ENCODE measurements around the gene FBXO42. TPM values are rescaled to one million over a fixed set of nuclear protein-coding genes. Genes with fewer than 3 reads are reported as not detected.
A peak's percentile ranks its signal among the peaks of the same experiment; 100 is the strongest.

The FBXO42 gene
- total and polyA plus RNA-seq, 2 of the 13 experiments (the other 11 are each of a cell fraction or from before 2014, with no cell fraction given): 7.6 to 17.5 TPM

GRCh38 chr1:16366722-16367257 is 14.5 kb upstream of the FBXO42 start, which contains the start of gene SZRD1 (continued):
- TF ChIP-seq ZNF609 (CRISPR knock-in tag; IDR thresholded peaks at IDR 0.05; ENCODE audit: borderline replicate concordance) (no peak), ZNF460 (CRISPR knock-in tag; IDR thresholded peaks at IDR 0.05; ENCODE audit: borderline replicate concordance) (no peak), ZMYM4 (CRISPR knock-in tag; IDR thresholded peaks at IDR 0.05) (no peak), ZMYM3 (CRISPR knock-in tag; IDR thresholded peaks at IDR 0.05) (no peak), ZNF317 (CRISPR knock-in tag; IDR thresholded peaks at IDR 0.05) (no peak), BCL6 (CRISPR knock-in tag; IDR thresholded peaks at IDR 0.05) (peak; percentile 38; the same call in 1 of the 2 replicates), KLF13 (CRISPR knock-in tag; IDR thresholded peaks at IDR 0.05) (no peak), TFDP2 (CRISPR knock-in tag; IDR thresholded peaks at IDR 0.05) (peak; percentile 77), ZNF691 (CRISPR knock-in tag; IDR thresholded peaks at IDR 0.05; ENCODE audit: borderline replicate concordance, low read depth) (no peak), KMT2B (CRISPR knock-in tag; IDR thresholded peaks at IDR 0.05) (peak; percentile 59), RERE (CRISPR knock-in tag; IDR thresholded peaks at IDR 0.05; ENCODE audit: low read depth) (no peak), ZNF563 (CRISPR knock-in tag; IDR thresholded peaks at IDR 0.05) (no peak), SAP130 (CRISPR knock-in tag; IDR thresholded peaks at IDR 0.05; ENCODE audit: low read depth) (peak; percentile 86), GTF3A (CRISPR knock-in tag; conservative IDR thresholded peaks at IDR 0.05) (no peak), CERS6 (CRISPR knock-in tag; IDR thresholded peaks at IDR 0.05) (no peak), SCMH1 (CRISPR knock-in tag; IDR thresholded peaks at IDR 0.05; ENCODE audit: borderline replicate concordance) (no peak), JUN (CRISPR knock-in tag; IDR thresholded peaks at IDR 0.05) (no peak)
